PFSK-1 (cell line): ENCODE data around the gene RHEB.

ENCODE experiments used
- FOXP2 ChIP-seq: optimal IDR thresholded peaks from 2 replicates; pipeline ENCODE3; 2011; ENCODE audit warnings: borderline replicate concordance, control low read depth, inconsistent platforms; ENCODE audit not compliant: insufficient read depth; ENCODE audit errors: extremely low read length, extremely low read depth
- POLR2AphosphoS5 ChIP-seq: IDR thresholded peaks from 2 replicates; pipeline ENCODE4 v1.6.1; 2012; ENCODE audit warnings: low read depth, mild to moderate bottlenecking, control low read depth, low read length, moderate library complexity
- REST ChIP-seq, 2 experiments: IDR thresholded peaks; 2 replicates each; pipeline versions ENCODE4 v1.6.1 to v1.8.0; 2011 to 2012; ENCODE audit warnings: low read depth in 2 of 2, low read length in 2 of 2, control low read depth in 1 of 2, inconsistent platforms in 1 of 2, mild to moderate bottlenecking in 1 of 2, moderate library complexity in 1 of 2; ENCODE audit not compliant: insufficient read depth in 1 of 2
- SIN3A ChIP-seq: IDR thresholded peaks from 2 replicates; pipeline ENCODE4 v1.6.1; 2012; ENCODE audit warnings: mild to moderate bottlenecking, low read length, moderate library complexity, borderline replicate concordance; ENCODE audit not compliant: insufficient read depth
- TAF1 ChIP-seq: IDR thresholded peaks from 2 replicates; pipeline ENCODE4 v1.6.1; 2012; ENCODE audit warnings: low read length, control low read depth, borderline replicate concordance; ENCODE audit not compliant: insufficient read depth

The RHEB gene

GRCh38 chr7:151558575-151558974 is 38.9 kb upstream of the RHEB start:
- no peak for TF ChIP-seq FOXP2
- TF ChIP-seq TAF1, result no peak
- no peak for TF ChIP-seq POLR2AphosphoS5
- no peak for TF ChIP-seq SIN3A

- TF ChIP-seq TAF1 (no peak), FOXP2 (no peak), REST (IDR thresholded peaks at IDR 0.05; ENCODE audit: insufficient read depth in 1 of 2, low read depth in 2 of 2, low read length in 2 of 2) (no peak), SIN3A (no peak), POLR2AphosphoS5 (no peak)
These were observed 36.9 kb upstream of the RHEB start for GRCh38 chr7:151556592-151556991.

GRCh38 chr7:151553356-151553755 is 33.7 kb upstream of the RHEB start:
- TF ChIP-seq FOXP2, result no peak
- no peak for TF ChIP-seq TAF1

- no peak for TF ChIP-seq TAF1
- no peak for TF ChIP-seq REST (IDR thresholded peaks at IDR 0.05; ENCODE audit: insufficient read depth in 1 of 2, low read depth in 2 of 2, low read length in 2 of 2)
- no peak for TF ChIP-seq POLR2AphosphoS5
- TF ChIP-seq FOXP2, result no peak
These were observed 32.8 kb upstream of the RHEB start for GRCh38 chr7:151552352-151553028.

GRCh38 chr7:151551820-151552219 is 32.1 kb upstream of the RHEB start:
- no peak for TF ChIP-seq FOXP2
- no peak for TF ChIP-seq TAF1
- TF ChIP-seq SIN3A, result no peak
- no peak for TF ChIP-seq REST (IDR thresholded peaks at IDR 0.05; ENCODE audit: insufficient read depth in 1 of 2, low read depth in 2 of 2, low read length in 2 of 2)
- TF ChIP-seq POLR2AphosphoS5, result no peak

GRCh38 chr7:151550656-151551286 is 31.1 kb upstream of the RHEB start:
- no peak for TF ChIP-seq POLR2AphosphoS5
